Duodenal mucosa (tissue), 2 donors: ENCODE results near the gene PLA2G4A.

ENCODE experiments used
- H3K27ac ChIP-seq: one replicate; pipeline ENCODE4 v1.7.0; 2013; ENCODE audit warnings: low read depth, low read length
- H3K27me3 ChIP-seq, 2 donors: one replicate each; pipeline ENCODE4 v1.7.0; 2013; ENCODE audit warnings: low read length in 2 of 2, control low read depth in 1 of 2; ENCODE audit not compliant: insufficient read depth in 2 of 2, control insufficient read depth in 1 of 2
- H3K36me3 ChIP-seq, 2 donors: one replicate each; pipeline ENCODE4 v1.7.0; 2013; ENCODE audit warnings: low read length in 2 of 2, control low read depth in 1 of 2; ENCODE audit not compliant: insufficient read depth in 2 of 2, control insufficient read depth in 1 of 2
- H3K4me1 ChIP-seq, 2 donors: one replicate each; pipeline ENCODE4 v1.7.0; 2013; ENCODE audit warnings: low read length in 2 of 2, control low read depth in 1 of 2; ENCODE audit not compliant: insufficient read depth in 2 of 2, control insufficient read depth in 1 of 2
- H3K4me3 ChIP-seq, 2 donors: one replicate each; pipeline ENCODE4 v1.7.0; 2013; ENCODE audit warnings: low read length in 2 of 2, low read depth in 1 of 2
- H3K9ac ChIP-seq, 2 donors: one replicate each; pipeline ENCODE4 v1.7.0; 2013; ENCODE audit warnings: low read length in 2 of 2, low read depth in 1 of 2
- H3K9me3 ChIP-seq, 2 donors: one replicate each; pipeline ENCODE4 v1.7.0; 2013; ENCODE audit warnings: low read length in 2 of 2, control low read depth in 1 of 2; ENCODE audit not compliant: control insufficient read depth in 1 of 2

Gene PLA2G4A

GRCh38 chr1:186865857-186866256 is 37.1 kb downstream of the PLA2G4A start:
- Histone ChIP-seq H3K36me3 (no peaks in the 10 kb centered on the region), H3K9me3 (no peaks in the 10 kb centered on the region), H3K27ac (no peak overlapping the region), H3K9ac (no peak overlapping the region), H3K4me3 (no peak overlapping the region), H3K27me3 (no peaks in the 10 kb centered on the region), H3K4me1 (peaks cover 0 to 14% of the 10 kb centered on the region in 2 donors)

GRCh38 chr1:186869526-186870228 is 40.9 kb downstream of the PLA2G4A start:
- Histone ChIP-seq H3K27me3 (no peaks in the 10 kb centered on the region), H3K9me3 (no peaks in the 10 kb centered on the region), H3K36me3 (peaks cover 0 to 4% of the 10 kb centered on the region in 2 donors), H3K4me3 (no peak overlapping the region), H3K4me1 (peaks cover 0 to 14% of the 10 kb centered on the region in 2 donors), H3K9ac (no peak overlapping the region), H3K27ac (no peak overlapping the region)

- H3K4me3 ChIP-seq, result no peak overlapping the region
- peaks cover 0 to 9% of the 10 kb centered on the region in 2 donors for H3K4me1 ChIP-seq
- no peak overlapping the region for H3K9ac ChIP-seq
- H3K9me3 ChIP-seq, result no peaks in the 10 kb centered on the region
- no peaks in the 10 kb centered on the region for H3K27me3 ChIP-seq
- no peak overlapping the region for H3K27ac ChIP-seq
- peaks cover 0 to 9% of the 10 kb centered on the region in 2 donors for H3K36me3 ChIP-seq
Observed at GRCh38 chr1:186871784-186872183, 43.0 kb downstream of the PLA2G4A start.

GRCh38 chr1:186872291-186872690 is 43.5 kb downstream of the PLA2G4A start:
- no peak overlapping the region for H3K9ac ChIP-seq
- H3K9me3 ChIP-seq, result no peaks in the 10 kb centered on the region
- peaks cover 0 to 9% of the 10 kb centered on the region in 2 donors for H3K36me3 ChIP-seq
- H3K27me3 ChIP-seq, result no peaks in the 10 kb centered on the region
- no peak overlapping the region for H3K27ac ChIP-seq
- H3K4me3 ChIP-seq, result no peak overlapping the region
- peaks cover 0 to 9% of the 10 kb centered on the region in 2 donors for H3K4me1 ChIP-seq

GRCh38 chr1:186873687-186874086 is 44.9 kb downstream of the PLA2G4A start:
- H3K27ac ChIP-seq, result no peak overlapping the region
- peaks cover 0 to 9% of the 10 kb centered on the region in 2 donors for H3K4me1 ChIP-seq
- H3K4me3 ChIP-seq, result no peak overlapping the region

GRCh38 chr1:186875896-186876835 is 47.4 kb downstream of the PLA2G4A start:
- no peak overlapping the region for H3K4me3 ChIP-seq
- peaks cover 0 to 8% of the 10 kb centered on the region in 2 donors for H3K36me3 ChIP-seq
- no peak overlapping the region for H3K27ac ChIP-seq
- no peak overlapping the region for H3K9ac ChIP-seq
- H3K27me3 ChIP-seq, result no peaks in the 10 kb centered on the region
- peaks cover 0 to 4% of the 10 kb centered on the region in 2 donors for H3K4me1 ChIP-seq
- H3K9me3 ChIP-seq, result no peaks in the 10 kb centered on the region

More at GRCh38 chr1:186873687-186874086, 44.9 kb downstream of the PLA2G4A start:
- Histone ChIP-seq H3K36me3 (peaks cover 0 to 9% of the 10 kb centered on the region in 2 donors), H3K9ac (no peak overlapping the region), H3K27me3 (no peaks in the 10 kb centered on the region), H3K9me3 (no peaks in the 10 kb centered on the region)

- Histone ChIP-seq H3K27me3 (no peaks in the 10 kb centered on the region), H3K27ac (no peak overlapping the region), H3K9ac (no peak overlapping the region), H3K9me3 (no peaks in the 10 kb centered on the region), H3K4me3 (no peak overlapping the region), H3K4me1 (peaks cover 0 to 4% of the 10 kb centered on the region in 2 donors), H3K36me3 (peaks cover 0 to 5% of the 10 kb centered on the region in 2 donors)
Observed at GRCh38 chr1:186878356-186878755, 49.6 kb downstream of the PLA2G4A start.

- H3K4me3 ChIP-seq, result no peak overlapping the region
- H3K9me3 ChIP-seq, result no peaks in the 10 kb centered on the region
- H3K27me3 ChIP-seq, result no peaks in the 10 kb centered on the region
- H3K4me1 ChIP-seq, result peaks cover 0 to 4% of the 10 kb centered on the region in 2 donors
- no peak overlapping the region for H3K27ac ChIP-seq
- peaks cover 0 to under 1% of the 10 kb centered on the region in 2 donors for H3K36me3 ChIP-seq
- no peak overlapping the region for H3K9ac ChIP-seq
Observed at GRCh38 chr1:186880982-186881381, 52.2 kb downstream of the PLA2G4A start.

GRCh38 chr1:186882372-186883134 is 53.8 kb downstream of the PLA2G4A start:
- Histone ChIP-seq H3K4me1 (peaks cover 0 to 4% of the 10 kb centered on the region in 2 donors), H3K36me3 (peaks cover 0 to 3% of the 10 kb centered on the region in 2 donors), H3K27me3 (no peaks in the 10 kb centered on the region), H3K9me3 (no peaks in the 10 kb centered on the region), H3K27ac (no peak overlapping the region), H3K4me3 (no peak overlapping the region), H3K9ac (no peak overlapping the region)
